SIG-M5 treated with dmso at 0.1 percent for 504 hours (cell line): Measurements from ENCODE around the gene EPHA6.
"Not testable (repeated sequence)": the region's sequence is repeated elsewhere in the genome, so short reads cannot be mapped to it uniquely, and the experiment has no call there.

Source experiments
- DNase-seq: peaks from one replicate; lab custom pipeline; 2025; ENCODE audit not compliant: unreplicated experiment; lab: John Stamatoyannopoulos, UW

The EPHA6 gene

DNA sequence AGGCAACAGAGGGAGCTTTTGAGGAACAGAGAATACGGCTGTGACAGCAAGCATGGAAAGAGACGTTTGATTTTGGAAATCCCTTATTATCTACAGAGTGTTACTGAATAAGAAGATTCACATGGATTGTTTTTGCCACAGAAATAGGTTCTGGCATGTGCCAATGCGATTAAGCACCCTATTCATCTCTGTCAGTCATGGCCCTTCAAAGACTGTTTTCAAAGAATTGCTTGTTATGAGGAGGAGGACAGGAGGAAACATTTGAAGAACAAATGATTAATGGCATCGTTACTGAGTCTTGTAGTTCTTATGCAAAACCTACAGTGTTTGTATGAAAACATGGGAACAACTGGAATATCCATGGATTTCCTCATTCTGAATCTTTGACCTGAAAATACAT is 86.2 kb downstream of the EPHA6 start:
- DNase-seq: no peak

DNA sequence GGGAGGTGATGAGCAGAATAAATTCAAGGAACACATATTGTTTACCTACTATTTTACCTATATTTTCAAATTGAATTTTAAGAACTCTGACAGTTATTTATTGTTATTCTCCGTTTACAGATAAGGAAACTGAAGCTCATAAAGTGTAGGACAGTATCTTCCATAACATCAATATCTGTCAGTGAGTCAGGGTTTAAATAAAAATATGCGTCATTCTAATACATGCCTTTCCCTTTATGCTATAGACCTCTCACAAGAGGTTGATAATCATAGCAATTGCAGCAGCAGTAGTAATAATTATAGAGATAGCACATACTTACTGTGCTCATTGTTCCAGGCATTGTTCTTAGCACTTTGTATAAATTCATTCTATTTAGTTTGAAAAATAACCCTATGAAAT is 101.1 kb downstream of the EPHA6 start:
- DNase-seq: no peak

DNA sequence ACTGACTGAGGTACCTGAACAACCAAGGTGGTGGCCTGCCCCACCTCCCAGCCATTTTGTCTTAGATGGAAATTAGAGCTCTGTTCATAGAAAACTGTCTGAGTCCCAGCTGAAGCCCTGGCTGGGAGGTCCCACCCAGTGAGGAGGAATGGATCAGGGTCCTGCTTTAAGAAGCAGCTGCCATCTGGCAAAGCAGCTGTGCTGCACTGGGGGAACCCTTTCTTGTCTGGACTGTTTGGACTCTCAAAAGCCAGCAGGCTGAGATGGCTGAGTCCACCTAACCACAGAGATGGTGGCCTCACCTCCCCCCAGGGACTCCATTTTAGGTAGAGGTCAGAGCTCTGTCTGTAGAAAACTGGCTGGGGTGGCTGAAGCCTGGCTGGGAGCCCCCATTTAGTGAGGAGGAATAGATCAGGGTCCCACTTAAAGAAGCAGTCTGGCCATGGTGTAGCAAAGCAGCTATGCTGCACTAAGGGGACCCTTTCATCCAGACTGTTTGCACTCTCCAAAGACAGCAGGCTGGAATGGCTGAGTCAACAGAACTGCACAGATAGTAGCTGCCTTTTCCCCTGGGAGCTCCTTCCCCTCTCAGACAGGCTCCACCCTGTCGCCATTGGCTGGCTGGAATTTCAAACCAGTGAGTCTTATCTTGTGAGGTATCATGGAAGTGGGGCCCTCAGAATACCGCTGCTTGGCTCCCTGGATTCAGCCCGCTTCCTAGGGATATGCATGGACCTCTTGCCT is 116.9 kb downstream of the EPHA6 start:
- no peak for DNase-seq

GRCh38 chr3:96942131-96942530 is 127.7 kb downstream of the EPHA6 start:
- not testable (repeated sequence) for DNase-seq

GRCh38 chr3:96958856-96959255 is 144.5 kb downstream of the EPHA6 start:
- DNase-seq: no peak

- no peak for DNase-seq
These were observed 145.1 kb downstream of the EPHA6 start for GRCh38 chr3:96959474-96959873.

- DNase-seq: no peak
These were observed 145.7 kb downstream of the EPHA6 start for GRCh38 chr3:96959901-96960641.

GRCh38 chr3:96960661-96961330 is 146.4 kb downstream of the EPHA6 start:
- DNase-seq: no peak

DNA sequence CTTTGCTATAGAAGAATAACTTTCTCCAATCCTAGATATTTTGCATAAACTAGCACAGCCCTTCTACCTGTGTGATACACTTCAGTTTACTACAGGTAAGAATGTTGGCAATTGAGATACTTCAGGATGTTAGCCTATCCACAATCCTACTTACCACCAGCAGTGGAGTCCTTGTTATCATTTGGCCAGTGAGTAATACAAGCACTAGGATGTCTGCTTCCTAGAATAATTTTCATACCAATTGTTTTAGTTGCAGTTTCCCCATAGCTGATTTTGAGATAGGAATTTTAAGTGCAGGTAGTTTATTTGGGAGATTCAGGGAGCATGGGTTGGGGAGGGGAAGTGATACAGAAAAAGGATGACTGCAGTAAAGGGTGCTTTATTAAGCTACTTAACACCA is 147.2 kb downstream of the EPHA6 start:
- DNase-seq: no peak

DNA sequence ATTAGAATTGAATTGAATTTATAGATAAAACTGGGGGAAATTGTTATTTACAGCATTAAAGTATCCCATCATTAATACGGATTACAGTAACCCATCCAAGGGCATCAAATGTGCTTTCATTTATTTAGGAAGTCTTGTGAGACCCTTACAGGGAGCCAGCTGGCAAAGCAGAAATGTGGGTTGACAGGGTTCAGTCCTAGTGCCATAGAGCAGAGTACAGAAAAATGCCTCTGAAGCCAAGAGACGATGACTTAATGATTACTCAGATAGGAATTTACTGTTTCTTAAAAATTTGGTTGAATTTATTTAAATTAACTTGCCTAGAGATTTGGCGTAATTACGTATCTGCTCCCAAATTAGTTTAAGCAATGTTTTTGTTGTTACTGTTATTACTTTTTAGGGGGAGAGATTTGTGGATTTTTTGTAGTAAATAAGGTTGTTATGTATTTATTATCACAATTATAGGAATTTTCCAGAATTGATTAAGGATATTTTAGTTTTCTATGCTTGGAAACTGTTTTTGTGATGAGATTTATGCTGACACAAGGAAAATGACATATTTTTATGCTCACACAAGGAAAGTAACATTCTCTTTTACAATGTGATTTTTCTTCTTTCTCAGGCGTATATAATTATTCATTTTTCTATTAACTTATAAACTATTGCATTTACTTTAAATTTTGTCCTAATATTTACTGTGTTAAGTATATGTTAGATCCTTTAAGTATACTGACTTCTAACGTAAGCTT is 152.0 kb downstream of the EPHA6 start:
- DNase-seq: no peak

- no peak for DNase-seq
These were observed 155.8 kb downstream of the EPHA6 start for GRCh38 chr3:96970211-96970610.

DNA sequence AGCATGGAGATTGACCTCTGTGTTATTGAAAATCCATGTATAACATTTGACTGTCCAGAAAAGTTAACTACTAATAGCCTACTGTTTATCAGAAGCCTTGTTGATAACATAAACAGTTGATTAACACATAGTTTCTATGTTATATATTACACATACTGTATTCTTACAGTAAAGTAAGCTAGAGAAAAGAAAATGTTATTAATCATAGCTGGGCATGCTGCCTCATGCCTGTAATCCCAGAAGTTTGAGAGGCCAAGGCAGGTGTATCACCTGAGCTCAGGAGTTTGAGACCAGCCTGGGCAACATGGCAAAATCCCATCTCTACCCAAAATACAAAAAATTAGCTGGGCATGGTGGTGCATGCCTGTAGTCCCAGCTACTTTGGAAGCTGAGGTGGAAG is 163.3 kb downstream of the EPHA6 start:
- no peak for DNase-seq

GRCh38 chr3:96983716-96984115 is 169.3 kb downstream of the EPHA6 start:
- not testable (repeated sequence) for DNase-seq

DNA sequence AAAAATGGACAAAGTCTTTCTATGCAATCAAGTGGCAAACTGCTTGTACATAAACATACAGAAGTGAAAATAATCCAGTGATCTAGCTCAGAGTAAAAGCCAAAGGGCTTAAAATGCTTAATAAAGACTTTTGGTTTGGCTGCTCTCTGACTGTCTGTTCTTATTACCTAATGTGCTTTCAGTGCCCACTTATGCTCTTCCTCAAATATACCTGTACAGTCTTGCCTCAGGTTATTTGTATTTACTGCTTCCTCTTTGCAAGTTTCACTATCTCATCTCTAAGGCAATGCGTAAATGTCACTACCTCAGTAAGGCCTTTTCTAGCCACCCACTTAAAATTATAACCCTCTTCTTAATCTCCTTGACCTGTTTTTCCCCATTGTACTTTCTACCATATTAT is 171.8 kb downstream of the EPHA6 start:
- DNase-seq: no peak

DNA sequence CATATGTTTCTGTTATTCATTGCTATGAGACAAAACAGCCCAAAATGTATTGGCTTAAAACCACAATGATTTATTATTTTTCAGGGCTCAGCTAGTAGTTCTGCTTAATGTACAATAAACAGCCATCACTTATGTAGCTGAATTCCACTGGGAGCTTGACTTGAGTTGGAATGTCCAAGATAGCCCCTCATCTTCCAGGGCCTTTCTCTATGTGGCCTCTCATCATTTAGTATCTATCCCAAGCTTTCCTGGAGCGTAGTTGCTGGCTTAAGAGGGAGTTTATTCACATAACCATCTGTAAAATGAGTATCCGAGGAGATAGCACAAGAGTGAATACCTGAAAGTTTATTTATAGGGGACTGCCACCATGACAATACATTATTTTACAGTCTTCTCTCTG is 176.8 kb downstream of the EPHA6 start:
- DNase-seq: no peak

DNA sequence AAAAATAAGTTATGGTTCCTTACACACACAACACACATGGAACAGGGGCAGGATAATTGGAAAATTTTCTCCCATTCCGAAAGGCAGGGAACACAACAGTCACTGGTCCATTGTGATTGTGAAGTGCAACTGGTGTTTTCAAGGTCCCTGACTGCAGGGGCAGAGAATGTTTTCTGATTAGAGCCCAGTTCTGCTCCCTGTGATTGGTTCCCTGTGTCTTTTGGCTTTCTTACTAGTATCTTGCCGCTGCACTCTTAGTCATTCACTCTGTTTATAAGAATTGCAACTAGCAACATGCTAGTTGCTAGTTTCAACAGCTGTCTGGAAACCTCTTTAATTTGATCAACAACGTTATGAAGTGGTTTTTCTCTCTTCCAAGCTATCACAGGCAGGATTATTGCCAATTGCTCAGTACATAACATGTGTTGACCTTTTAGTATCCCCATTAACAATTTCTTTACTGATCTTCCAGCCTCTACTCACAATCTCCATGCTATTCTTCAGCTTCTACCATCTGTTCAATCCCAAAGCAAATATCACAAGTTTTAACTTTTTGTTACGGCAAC is 177.5 kb downstream of the EPHA6 start:
- DNase-seq: no peak

GRCh38 chr3:96994988-96995387 is 180.6 kb downstream of the EPHA6 start:
- DNase-seq: no peak

DNA sequence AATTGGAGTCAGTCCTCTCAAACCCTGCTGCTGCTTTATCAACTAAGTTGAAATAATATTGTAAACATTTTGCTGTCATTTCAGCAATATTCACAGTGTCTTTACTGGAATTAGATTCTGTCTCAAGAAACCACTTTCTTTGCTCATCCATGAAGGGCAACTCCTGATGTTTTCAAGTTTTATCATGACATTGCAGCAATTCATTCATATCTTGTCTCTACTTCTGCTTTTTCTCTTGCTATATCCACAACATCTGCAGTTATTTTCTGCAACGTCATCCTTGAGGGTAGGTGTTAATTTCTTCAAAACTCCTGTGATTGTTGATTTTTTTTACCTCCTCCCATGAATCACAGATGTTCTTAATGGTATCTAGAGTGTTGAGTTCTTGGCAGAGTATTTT is 181.6 kb downstream of the EPHA6 start:
- no peak for DNase-seq

DNA sequence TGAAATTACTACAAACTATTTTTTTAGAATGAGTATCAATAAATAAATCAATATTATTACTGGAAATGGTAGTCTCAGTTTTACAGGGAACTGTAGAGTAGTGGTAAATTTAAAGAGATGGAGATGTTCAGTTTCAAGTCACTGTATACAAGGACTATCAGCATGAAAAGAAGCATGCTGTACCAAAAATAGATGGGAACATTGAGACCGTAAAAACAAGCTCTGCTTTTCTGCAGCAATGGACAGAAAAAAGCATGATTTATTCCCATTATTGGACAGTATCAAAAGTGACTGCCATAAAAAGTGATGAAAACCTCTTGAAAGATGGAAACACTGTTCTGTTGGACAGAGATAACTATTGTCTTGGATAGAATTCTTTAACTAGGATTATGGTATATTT is 187.2 kb downstream of the EPHA6 start:
- no peak for DNase-seq

DNA sequence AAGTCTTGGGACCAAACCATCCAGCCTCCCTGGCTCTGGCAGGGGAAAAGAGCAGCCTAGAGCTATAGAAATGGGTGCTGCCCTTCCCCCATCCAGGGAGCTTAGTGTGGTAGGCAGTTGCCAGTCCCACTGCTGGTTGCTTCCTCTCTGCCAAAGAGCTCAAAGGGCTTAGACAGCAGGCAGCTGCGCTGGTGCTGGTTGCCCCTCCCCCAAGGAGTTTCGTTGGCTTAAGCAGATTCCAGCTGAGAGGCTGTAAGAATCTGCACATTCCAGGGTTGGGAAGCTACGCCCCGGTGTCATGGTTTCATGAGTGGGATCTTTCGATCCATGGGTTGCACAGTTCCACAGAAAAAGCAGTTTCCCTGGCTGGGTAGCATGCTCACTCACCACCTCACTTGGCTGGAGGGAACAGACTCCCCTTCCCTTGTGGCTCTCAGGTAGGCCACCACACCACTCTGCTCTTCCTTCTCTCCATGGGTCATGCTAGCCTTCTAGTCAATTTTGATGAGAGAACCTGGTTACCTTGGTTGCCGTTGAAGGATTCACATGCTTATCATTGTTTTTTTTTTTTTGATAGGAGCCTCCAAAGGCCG is 195.1 kb downstream of the EPHA6 start:
- no peak for DNase-seq
